RPMI7951 (cell line): ENCODE results near the gene ATAD1. TPM values are rescaled to one million over a fixed set of nuclear protein-coding genes. Genes with fewer than 3 reads are reported as not detected.
"Not testable (repeated sequence)": the region's sequence is repeated elsewhere in the genome, so short reads cannot be mapped to it uniquely, and the experiment has no call there.

ENCODE experiments used
- DNase-seq: peaks from one replicate; pipeline ENCODE4 v3.0.0-alpha.2; 2012; ENCODE audit warnings: low read depth
- total RNA-seq: library from RNA; depleted of rRNA; stranded (reverse); fragments of >200 nt; shearing (Covaris generic); gene quantifications from 2 replicates; pipeline ENCODE4 v1.2.3, GENCODE V29; 2014

The ATAD1 gene
- total RNA-seq, 1 experiment from 2014 or later, result not detected

DNA sequence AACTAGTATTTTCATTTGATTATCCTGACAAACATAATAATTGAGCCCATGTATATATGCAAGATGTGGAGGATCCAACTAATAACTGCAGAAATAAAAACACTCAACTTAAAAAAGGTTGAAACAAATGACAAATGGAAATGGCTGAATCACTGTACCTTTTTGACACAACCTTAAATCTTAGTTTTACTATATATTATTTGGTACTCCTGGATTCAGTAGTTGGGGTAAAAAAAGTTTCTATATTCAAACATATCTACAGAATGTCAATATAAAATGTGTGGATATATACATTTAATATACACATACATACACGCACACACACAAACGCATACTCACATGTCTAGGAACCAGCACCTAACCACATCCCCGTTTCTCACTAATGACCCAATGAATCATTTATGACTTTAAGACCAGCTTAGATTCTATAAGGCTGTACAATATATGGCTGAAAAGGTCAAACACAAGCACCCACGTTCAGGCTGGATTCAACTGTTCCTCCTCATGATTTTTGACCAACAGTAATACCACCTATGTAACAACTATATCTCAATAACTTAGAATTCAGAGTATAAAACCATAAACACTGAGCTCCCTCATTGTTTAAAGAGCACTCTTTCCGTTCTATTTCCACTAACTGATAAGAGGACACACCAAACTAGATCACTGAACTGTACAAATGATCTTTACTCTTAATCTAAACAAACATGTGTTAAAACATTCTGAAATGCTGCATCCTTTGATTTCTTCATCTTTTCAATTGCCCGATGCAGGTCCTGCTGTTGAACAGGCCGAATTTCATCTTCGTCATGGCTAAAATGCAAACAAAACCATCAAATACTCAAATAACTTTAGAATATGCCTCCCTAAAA lies 63.8 kb downstream of the ATAD1 start:
- no peak for DNase-seq

DNA sequence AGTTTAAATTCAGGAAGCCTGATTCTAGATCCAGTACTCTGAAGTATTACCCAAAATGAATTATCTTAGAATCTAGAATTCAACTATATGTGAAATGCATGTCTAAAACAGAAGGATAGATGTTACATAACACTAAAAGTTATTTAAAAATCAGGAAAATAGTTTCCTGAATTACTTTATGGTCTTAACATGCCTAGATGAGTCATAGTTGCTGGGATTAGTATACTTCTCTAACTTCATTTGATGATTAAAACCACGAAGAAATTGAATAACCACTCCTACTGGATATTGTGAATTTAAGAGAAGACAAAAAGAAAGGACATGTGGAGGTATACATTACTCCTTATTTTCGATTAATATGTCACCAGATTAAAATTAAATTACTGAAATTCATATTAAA lies 65.5 kb downstream of the ATAD1 start:
- DNase-seq, result peak; percentile 65

DNA sequence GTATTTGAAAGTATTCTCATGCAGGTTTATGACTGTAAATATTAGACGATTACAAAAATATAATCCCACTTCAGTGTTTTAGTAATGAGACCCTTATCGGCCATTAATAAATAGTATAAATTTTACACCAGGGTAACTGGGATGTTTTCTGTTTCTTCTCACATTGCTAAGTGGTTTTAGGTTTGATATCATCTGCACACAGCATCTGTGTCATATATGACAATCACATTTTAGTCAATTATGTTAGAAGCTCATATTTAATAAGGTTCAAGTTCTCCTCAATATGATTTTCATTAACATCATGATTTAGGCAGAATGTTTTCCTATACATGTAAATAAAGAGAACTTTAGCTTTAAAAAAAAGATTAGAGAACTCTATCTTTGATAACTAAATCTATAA lies 66.8 kb downstream of the ATAD1 start:
- DNase-seq, result no peak

DNA sequence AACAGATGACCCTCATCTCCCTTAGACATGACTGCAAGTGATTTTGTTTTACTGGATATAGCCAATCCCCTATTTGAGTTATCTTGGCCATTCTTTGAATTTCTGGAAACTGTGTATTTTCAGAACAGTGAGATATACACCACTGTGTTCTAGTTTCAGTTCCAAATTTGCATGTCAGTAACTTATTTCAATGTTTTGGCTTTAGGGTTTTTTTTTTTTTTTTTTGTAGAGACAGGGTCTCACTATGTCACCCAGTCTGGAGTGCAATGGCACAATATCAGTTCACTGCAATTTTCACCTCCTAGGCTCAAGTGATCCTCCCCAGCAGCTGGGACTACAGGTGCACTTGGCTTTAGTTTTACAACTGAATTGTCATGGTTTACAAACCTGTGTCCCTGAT lies 67.2 kb downstream of the ATAD1 start:
- DNase-seq, result no peak

DNA sequence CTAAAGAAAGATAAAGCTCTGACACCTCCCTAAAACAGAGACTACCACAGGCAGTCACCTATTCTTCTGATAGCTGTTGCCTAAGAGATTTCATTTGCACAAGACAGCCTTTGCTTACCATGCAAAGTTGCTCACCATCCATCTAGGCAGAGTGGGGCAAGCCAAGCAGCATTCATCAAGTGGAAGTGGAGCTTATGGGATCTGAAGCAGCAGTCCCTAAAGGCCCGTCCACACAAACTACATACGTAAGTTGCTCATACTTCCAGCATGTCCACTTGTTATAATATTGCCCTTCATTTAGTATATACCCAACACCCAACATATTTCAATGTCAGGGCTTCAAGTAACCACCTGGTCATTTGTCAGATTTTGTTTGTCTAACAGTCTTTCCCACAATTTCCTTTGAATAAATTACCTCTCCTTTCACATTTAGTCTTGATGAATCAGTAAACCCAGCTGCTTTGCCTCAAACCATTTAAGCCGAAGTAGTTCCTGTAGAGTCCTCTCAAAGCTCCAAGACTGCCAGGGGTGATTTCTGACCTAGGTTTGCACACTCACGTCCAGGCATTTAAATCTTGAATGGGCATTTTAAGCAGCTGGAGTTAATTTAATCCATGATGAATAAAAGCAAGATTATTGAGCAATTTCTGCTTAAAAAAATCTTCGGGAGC lies 67.9 kb downstream of the ATAD1 start:
- DNase-seq, result peak; percentile 96

DNA sequence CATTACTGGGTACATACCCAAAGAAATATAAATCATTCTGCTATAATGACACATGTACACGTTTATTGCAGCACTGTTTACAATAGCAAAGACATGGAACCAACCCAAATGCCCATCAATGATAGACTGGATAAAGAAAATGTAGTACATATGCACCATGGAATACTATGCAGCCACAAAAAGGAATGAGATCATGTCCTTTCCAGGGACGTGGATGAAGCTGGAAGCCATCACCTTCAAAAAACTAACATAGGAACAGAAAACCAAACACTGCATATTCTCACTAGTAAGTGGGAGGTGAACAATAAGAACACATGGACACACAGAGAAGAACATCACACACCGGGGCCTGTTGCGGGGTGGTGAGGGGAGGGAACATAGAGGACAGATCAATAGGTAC lies 69.8 kb downstream of the ATAD1 start:
- not testable (repeated sequence) for DNase-seq

DNA sequence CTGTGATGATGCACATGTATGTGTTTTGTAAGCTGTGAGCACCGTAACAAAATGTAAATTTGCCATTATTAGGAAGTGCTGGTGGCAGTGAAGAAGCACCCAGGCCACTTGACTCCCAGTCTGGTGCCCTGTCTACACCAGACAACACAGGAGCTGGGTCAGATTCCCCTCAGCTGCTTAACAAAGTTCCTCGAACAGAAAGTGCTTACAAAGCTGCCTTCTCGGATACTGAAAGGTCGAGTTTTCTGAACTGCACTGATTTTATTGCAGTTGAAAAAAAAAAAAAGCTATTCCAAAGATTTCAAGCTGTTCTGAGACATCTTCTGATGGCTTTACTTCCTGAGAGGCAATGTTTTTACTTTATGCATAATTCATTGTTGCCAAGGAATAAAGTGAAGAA lies 71.1 kb downstream of the ATAD1 start:
- no peak for DNase-seq

DNA sequence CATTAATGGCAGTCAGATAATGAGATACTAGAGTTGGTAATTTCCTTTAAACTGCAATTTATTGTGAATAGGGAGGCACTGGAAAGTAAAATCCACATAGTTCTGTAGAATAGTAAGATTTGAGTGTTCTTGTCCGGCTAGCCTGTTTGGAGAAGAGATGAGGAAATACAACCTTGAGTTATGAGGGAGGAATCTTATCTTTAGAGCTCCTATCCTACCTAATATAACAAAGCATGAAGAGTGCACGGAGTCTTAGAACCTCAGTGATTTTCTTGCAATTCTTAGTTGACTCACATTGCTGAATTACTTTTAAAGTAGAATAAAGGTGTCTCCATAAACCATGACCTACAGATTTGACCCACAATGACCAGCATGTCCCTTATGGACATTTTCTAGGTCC lies 73.4 kb downstream of the ATAD1 start:
- DNase-seq, result no peak

DNA sequence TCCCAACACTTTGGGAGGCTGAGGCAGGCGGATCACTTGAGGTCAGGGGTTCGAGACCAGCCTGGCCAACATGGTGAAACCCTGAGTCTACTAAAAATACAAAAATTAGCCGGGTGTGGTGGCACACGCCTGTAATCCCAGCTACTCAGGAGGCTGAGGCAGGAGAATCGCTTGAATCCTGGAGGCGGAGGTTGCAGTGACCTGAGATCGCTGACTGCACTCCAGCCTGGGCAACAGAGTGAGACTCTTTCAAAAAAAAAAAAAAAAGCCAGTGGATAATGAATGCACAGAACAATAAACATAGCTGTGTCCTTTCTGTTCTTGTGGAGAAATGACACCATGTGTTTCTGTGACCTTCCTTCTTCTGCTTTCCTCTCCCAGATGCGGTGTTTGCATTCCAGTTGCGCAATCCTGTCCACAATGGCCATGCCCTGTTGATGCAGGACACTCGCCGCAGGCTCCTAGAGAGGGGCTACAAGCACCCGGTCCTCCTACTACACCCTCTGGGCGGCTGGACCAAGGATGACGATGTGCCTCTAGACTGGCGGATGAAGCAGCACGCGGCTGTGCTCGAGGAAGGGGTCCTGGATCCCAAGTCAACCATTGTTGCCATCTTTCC lies 74.9 kb downstream of the ATAD1 start:
- DNase-seq, result not testable (repeated sequence)

DNA sequence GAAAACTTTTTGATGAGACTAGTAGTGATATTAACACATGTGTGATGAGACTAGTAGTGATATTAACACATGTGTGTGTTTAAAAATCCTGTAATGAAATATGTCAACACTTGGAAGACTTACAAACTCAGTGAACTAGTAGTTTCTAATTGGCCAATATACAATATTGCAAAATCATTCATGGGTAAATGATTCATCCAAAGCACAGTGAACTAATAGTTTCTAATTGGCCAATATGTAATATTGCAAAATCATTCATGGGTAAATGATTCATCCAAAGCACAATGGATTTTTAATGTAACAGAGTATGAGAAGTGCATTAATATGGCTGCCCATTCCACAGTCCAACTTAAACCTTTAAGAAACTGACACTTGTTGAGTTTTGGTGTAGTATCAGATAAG lies 77.8 kb downstream of the ATAD1 start:
- peak; percentile 11 for DNase-seq

DNA sequence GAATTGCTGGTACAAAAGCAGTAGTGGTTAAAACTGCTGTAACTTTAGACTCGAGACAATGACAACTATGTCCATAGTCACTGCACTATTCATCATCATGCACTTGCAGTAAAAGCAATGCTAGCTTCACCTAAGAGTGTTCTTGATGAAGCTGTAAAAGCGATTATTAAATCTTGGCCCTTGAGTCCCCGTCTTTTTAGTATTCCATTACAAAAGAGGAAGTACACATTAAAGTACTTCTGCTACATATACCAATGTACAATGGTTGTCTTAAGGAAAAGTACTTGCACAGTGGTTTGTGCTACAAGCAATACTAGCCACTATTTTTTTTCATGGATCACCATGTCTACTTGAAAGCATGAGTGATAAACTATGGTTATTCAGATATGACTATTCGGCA lies 78.3 kb downstream of the ATAD1 start:
- no peak for DNase-seq

DNA sequence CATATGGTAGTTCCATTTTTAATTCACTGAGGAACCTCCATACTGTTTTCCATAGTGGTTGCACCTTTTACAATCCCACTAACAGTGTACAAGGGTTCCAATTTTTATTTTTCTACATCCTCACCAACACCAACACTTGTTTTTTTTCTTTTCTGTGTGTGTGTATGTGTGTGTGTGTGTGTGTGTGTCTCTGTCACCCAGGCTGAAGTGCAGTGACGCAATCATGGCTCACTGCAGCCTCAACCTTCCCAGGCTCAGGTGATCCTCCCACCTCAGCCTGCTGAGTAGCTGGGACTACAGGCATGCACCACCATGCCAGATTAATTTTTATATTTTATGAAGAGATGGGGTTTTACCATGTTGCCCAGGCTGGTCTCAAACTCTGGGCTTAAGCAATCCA lies 79.8 kb downstream of the ATAD1 start:
- not testable (repeated sequence) for DNase-seq

DNA sequence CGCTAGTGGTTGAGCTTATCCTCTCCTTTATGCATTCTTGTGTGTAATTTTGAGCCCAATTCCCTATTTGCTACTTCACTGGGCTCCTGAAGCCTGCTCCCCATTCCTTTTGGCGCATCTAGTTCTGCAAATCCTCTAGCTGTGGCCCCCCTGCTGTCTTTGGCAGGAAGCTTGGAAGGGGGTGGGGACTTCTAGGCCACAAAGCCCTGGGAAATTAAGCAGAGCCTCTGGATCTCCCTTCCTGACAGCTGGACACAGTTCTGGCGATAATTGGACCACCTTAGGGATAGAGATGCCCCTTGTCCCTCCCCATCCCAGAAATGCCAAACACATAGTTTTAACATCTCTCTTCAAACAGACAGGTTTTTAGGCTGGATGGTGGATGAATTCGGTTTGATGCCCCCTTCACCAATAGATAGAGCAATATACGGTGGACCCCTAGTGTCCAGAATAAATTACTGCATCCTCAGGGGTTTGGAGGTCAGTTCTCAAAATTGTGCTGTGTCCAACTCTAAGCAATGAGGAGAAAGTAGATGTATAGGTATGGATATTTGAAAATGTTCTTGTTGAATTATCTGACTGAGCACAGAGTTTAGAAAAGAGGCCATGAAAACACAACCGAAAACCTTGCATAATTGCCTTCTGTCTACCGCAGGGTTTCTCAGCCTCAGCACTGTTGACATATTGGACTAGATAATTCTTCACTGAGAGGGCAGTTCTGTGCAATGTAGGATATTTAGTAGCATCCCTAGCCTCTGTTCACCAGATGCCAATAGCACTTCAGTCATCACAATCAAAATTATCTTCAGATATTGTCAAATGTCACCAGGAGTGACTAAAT lies 82.8 kb downstream of the ATAD1 start:
- DNase-seq, result peak; percentile 29

DNA sequence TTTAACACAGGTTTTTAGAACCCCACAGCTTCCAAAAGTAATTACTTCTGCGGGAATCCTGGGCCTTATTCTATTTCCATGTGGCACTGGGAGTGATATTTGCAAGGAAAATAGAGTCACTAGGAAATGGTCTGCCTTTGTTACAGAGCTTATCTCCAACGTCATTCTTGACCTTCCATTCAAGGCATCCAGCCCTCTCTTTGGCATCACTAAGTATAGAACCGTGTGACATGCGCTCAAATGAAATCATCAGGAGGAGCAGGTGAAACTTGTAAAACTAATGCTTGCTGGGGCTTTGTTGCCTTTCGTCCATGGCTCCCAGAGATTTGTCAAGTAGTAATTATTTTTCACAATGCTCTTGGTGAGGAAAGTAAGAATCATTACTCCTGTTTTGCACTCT lies 84.9 kb downstream of the ATAD1 start:
- no peak for DNase-seq

DNA sequence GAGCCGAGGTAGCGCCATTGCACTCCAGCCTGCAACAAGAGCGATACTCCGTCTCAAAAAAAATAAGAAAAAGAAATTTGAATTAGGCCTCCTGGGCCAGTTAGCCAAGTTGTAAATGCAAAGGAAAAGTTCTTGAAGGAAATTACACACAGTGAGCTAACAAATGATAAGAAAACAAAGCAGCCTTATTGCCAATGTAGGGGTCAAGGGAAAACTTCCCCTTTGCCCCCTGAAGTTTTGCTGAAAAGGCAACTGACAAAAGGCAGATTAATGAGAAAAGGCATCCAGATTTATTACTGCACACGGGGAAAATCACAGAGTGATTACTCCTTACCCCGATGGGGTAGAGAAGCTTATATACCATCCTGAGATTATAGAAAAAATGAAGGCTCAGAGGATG lies 88.1 kb downstream of the ATAD1 start:
- DNase-seq, result no peak

DNA sequence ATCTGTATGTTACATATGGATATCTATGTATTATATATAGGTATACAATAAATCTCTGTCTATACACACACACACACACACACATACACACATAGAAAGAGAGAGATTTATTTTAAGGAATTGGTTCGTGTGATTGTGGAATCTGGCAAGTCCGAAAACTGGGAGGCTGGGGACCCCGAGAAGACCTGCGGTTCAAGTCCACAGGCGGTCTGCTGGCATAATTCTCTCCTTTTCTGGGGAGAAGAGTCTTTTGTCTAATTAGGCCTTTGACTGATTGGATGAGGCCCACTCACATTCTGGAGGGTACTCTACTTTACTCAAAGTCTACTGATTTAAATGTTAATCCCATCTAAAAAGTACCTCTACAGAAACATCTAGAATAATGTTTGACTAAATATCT lies 93.2 kb downstream of the ATAD1 start:
- no peak for DNase-seq

DNA sequence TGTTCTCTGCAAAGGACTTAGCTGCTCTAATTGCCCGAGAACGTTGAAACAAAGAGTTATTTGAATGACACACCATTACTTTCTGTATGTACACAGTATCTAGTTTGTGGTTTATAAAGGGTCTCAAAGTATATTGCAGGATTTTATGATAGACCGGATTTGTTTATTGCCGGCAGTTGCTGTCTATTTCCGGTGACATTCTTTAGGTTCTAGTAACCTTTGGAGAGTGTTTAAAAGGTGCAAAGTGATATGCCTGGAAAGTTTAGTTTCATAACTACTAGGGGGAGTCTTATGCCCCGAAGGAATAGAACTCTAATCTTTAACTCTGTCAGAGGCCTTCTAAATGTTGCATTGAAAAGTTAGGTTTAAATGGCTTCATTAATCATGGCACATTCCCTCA lies 94.5 kb downstream of the ATAD1 start:
- peak; percentile 10 for DNase-seq

DNA sequence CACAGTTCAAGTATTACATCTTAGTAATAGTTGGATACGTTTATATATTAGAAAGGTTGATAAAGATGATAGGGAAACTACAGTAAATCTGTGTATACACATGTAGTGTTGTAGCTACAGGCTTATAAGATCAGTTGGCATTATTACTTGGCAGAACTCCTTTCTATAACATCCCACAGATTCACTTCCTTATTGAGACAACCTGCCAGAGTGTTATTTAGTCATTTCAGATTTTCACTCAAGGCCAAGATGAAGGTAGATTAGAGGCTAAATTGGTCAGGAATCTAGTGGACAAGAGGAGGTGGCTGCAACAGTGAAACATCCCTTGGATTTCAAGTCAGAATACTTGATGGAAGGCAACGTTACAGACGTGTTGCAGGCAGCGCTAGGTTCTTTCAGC lies 95.3 kb downstream of the ATAD1 start:
- no peak for DNase-seq

DNA sequence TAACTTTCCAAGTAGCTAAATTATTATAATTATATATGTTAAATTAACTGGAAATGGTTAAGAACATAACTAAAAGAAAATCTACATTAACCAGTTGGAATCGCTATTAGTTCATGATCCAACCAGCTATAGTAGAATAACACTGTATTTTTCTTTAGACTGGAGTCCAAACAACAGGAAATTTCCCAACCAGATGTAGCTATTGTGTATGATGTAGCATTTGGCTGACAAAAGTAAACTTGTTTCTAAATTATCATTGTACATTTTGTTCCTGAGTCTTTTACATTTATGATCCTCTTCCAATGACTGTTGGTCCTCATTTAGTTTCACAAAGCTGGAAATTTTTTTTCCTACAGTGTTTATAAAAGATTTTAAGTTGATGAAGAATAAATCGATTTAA lies 96.2 kb downstream of the ATAD1 start:
- DNase-seq, result no peak

DNA sequence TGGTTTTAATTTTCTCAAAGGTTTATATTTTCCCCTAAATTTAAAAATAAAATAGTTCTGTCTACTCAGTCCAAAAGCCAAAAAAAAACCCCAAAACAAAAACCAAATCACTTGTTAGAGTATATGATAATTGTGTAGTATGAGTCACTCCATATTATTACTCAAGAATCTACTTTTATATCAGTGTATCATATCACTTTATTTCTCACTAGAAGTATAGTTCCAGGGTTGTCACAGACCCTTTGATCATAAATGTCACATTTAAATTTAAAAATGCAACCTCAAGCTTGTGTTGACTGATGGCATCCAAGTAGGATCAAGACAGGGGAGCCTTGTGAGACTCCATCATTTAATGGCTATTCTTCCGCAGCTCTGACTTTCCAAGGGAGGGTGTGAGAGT lies 97.4 kb downstream of the ATAD1 start:
- no peak for DNase-seq

DNA sequence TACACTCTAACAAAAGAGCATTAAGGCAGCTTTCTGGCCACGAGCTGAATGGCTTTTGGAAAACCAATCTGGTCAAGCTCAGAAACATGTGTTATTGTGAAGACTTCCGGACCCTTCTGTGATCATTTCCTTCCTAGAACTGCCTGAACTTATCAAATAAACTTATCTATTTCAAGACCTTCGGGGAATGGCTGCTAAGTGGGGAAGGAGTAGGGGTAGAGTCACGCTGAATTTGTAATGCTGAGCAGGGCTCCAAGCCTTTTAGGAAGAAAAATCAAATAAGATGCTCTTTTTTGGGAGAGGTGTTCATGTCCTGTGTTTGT lies 101.7 kb downstream of the ATAD1 start:
- no peak for DNase-seq
